Measurements from ENCODE around the gene GHR. TPM values are rescaled to one million over a fixed set of nuclear protein-coding genes. Genes with fewer than 3 reads are reported as not detected.

Gene GHR
- total and polyA plus RNA-seq, 2 donors (not counting 3 experiments of a cell fraction or from before 2014, with no cell fraction given) = 0.27 to 0.28 TPM

GRCh38 chr5:42666869-42667268, 243.6 kb downstream of the GHR start:
- BruUV-seq (replicated peaks) = no TSS peak
- ChIA-PET CTCF (interaction anchor here (1.4 kb wide), 1 partner anchor 10 kb away, joined by 3 read pairs; no protein-coding TSS in a partner anchor), POLR2A (no interaction called here)
- H3K9ac ChIP-seq (replicated peaks; ENCODE audit: extremely low read depth, insufficient read depth, low read length) = no peak overlapping the region
- H3K4me1 ChIP-seq (ENCODE audit: control insufficient read depth, extremely low read depth, insufficient read depth, low read length) = no peaks in the 10 kb centered on the region
- H4K20me1 ChIP-seq (replicated peaks; ENCODE audit: control insufficient read depth, extremely low read depth, insufficient read depth, low read length) = no peaks in the 10 kb centered on the region
- DNase-seq (ENCODE audit: low read depth, low spot score) (no peak), FAIRE-seq (no peak)
- intact Hi-C loops (cut with micrococcal nuclease) = no loop called here
- no peak overlapping the region for H2AFZ ChIP-seq (ENCODE audit: low read depth, low read length)
- no peaks in the 10 kb centered on the region for H3K27me3 ChIP-seq (ENCODE audit: control insufficient read depth in 2 of 2, insufficient read depth in 2 of 2, low read length in 2 of 2)
- H3K9me3 ChIP-seq (replicated peaks; ENCODE audit: control insufficient read depth, insufficient read depth, low read length) = no peaks in the 10 kb centered on the region
- TF ChIP-seq MAX (IDR thresholded peaks at IDR 0.05; ENCODE audit: insufficient read depth, insufficient read length) = no peak
- no peak for TF ChIP-seq MYC (IDR thresholded peaks at IDR 0.05; ENCODE audit: low read depth, low read length)
- TF ChIP-seq JUN (IDR thresholded peaks at IDR 0.05; ENCODE audit: borderline replicate concordance, insufficient read depth, insufficient read length, low read depth) = no peak
- no peak for TF ChIP-seq CTCF (IDR thresholded peaks at IDR 0.05; ENCODE audit: extremely low read depth in 1 of 2, insufficient read depth in 1 of 2, low read depth in 1 of 2, low read length in 2 of 2)
- no peak for TF ChIP-seq FOS (IDR thresholded peaks at IDR 0.05; ENCODE audit: borderline replicate concordance, insufficient read depth, low read length)
- TF ChIP-seq POLR2A (IDR thresholded peaks at IDR 0.05; ENCODE audit: low read depth, low read length) = no peak
- no peak for TF ChIP-seq POLR2AphosphoS5 (IDR thresholded peaks at IDR 0.05; ENCODE audit: insufficient read depth, low read depth, low read length)
- TF ChIP-seq EZH2 (IDR thresholded peaks at IDR 0.05; ENCODE audit: borderline replicate concordance, low read depth, low read length, severe bottlenecking) = no peak
- no peak for TF ChIP-seq GATA2 (IDR thresholded peaks at IDR 0.05; ENCODE audit: insufficient read depth, insufficient read length, low read depth, low read length)
- H3K4me2 ChIP-seq (ENCODE audit: insufficient read depth, low read length) = no peak overlapping the region
- H3K79me2 ChIP-seq (ENCODE audit: control insufficient read depth, insufficient read depth, low read length) = no peaks in the 10 kb centered on the region
- no peaks in the 10 kb centered on the region for H3K36me3 ChIP-seq (ENCODE audit: control insufficient read depth in 2 of 2, extremely low read depth in 1 of 2, insufficient read depth in 2 of 2, low read length in 2 of 2)
- no peak overlapping the region for H3K27ac ChIP-seq (ENCODE audit: insufficient read depth, low read depth, low read length)
- dilution Hi-C loops (cut with MboI; ENCODE audit: extremely low pct_ligation_motif_present, low sequenced_read_pairs) = no loop called here
- no peaks in the 10 kb centered on the region for H3K9me1 ChIP-seq (replicated peaks; ENCODE audit: control insufficient read depth, extremely low read depth, insufficient read depth, low read length)
- H3K4me3 ChIP-seq (replicated peaks in 1 of 3; ENCODE audit: insufficient read depth in 1 of 3, low read depth in 1 of 3, low read length in 3 of 3) = no peak overlapping the region
